Loucy (cell line): ENCODE data around the gene COMMD8.

Experiments used
- CTCF ChIP-seq: fragments of 200-600 bp; sonication (generic); conservative IDR thresholded peaks from 2 replicates; pipeline ENCODE4 v1.5.1; 2014; ENCODE audit warnings: mild to moderate bottlenecking, antibody characterized with exemption, low read length
- EZH2phosphoT487 ChIP-seq: fragments of 200-600 bp; IDR thresholded peaks from 2 replicates; pipeline ENCODE4 v1.6.1; 2018; ENCODE audit warnings: antibody characterized with exemption, mild to moderate bottlenecking, moderate library complexity, borderline replicate concordance

GRCh38 chr4:47493238-47494123 lies 30.0 kb upstream of the COMMD8 start:
- TF ChIP-seq EZH2phosphoT487 (no peak), CTCF (no peak)
